ENCODE data around the gene EFCAB8. TPM values are rescaled to one million over a fixed set of nuclear protein-coding genes. Genes with fewer than 3 reads are reported as not detected.

Gene EFCAB8
- total and polyA plus RNA-seq, 2 donors from 2014 or later = 0.13 TPM; not detected in 1

DNA sequence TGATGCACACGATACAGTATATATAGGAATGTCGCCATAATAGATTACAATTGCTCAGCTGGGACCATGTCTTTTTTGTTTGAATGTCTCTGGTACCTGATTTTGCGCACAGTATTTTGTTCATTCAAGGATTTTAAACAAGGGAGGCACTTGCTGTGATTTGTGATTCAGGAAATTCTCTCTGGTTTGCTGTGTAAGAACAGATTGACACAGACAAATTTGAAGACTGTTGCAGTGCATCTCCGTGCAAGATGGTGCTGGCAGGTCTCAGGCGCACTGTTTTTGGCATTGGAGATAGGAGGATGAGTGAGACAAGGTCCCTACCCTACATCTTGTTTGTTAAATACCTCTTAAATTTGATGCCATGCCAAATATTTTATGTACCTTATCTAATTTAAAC, 36.5 kb upstream of the EFCAB8 start:
- DNase-seq = no peak
- TF ChIP-seq, protein P1, sequence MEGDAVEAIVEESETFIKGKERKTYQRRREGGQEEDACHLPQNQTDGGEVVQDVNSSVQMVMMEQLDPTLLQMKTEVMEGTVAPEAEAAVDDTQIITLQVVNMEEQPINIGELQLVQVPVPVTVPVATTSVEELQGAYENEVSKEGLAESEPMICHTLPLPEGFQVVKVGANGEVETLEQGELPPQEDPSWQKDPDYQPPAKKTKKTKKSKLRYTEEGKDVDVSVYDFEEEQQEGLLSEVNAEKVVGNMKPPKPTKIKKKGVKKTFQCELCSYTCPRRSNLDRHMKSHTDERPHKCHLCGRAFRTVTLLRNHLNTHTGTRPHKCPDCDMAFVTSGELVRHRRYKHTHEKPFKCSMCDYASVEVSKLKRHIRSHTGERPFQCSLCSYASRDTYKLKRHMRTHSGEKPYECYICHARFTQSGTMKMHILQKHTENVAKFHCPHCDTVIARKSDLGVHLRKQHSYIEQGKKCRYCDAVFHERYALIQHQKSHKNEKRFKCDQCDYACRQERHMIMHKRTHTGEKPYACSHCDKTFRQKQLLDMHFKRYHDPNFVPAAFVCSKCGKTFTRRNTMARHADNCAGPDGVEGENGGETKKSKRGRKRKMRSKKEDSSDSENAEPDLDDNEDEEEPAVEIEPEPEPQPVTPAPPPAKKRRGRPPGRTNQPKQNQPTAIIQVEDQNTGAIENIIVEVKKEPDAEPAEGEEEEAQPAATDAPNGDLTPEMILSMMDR (IDR thresholded peaks at IDR 0.05; ENCODE audit: borderline replicate concordance, extremely low read depth, insufficient read depth) = no peak
- peaks cover 0 to 12% (median 5%) of the 10 kb centered on the region in 3 donors for H3K4me1 ChIP-seq (ENCODE audit: control insufficient read depth in 2 of 3, insufficient read depth in 2 of 3, low read depth in 1 of 3, low read length in 3 of 3)
- no peak for FAIRE-seq
- H3K9ac ChIP-seq (ENCODE audit: low read length in 3 of 3) = no peak overlapping the region
- H3K27me3 ChIP-seq (ENCODE audit: control insufficient read depth, insufficient read depth, low read length) = no peaks in the 10 kb centered on the region
- intact Hi-C loops (cut with DNase I) = no loop called here
- no peaks in the 10 kb centered on the region for H3K9me3 ChIP-seq (ENCODE audit: control insufficient read depth in 2 of 3, insufficient read depth in 1 of 3, low read length in 3 of 3)
- no peak overlapping the region for H3K4me3 ChIP-seq (ENCODE audit: low read length in 3 of 3)
- peaks cover 0 to 2% (median 0%) of the 10 kb centered on the region in 3 donors for H3K36me3 ChIP-seq (ENCODE audit: control insufficient read depth in 2 of 3, insufficient read depth in 3 of 3, low read length in 3 of 3)
- H3K27ac ChIP-seq (ENCODE audit: low read depth in 2 of 2, low read length in 2 of 2) = no peak overlapping the region

DNA sequence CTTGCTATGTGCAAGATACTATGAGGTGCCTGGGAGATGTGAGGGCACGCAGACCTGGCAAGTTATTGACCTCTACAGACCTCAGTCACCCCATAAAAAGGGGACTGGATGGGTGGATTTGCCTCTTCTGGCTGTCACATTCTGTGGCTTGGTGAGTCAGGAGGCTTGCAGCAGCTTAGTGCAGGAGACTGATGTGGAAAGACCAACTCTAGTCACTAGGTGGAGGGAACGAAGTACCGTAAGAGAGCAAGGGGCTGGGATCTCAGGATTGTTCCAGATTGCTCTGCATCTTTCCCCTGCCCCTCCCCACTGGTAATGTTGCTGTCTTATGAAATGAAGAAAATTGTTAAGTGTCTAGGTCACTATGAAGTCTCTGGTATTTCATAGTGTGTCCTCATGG, 35.6 kb upstream of the EFCAB8 start:
- DNase-seq (no peak), FAIRE-seq (no peak)
- Histone ChIP-seq H3K4me1 (ENCODE audit: control insufficient read depth in 2 of 3, insufficient read depth in 2 of 3, low read depth in 1 of 3, low read length in 3 of 3) (peaks cover 0 to 12% (median 5%) of the 10 kb centered on the region in 3 donors), H3K27ac (ENCODE audit: low read depth in 2 of 2, low read length in 2 of 2) (peak overlapping the region in 1 of 2 donors; percentile 23), H3K27me3 (ENCODE audit: control insufficient read depth, insufficient read depth, low read length) (no peaks in the 10 kb centered on the region), H3K36me3 (ENCODE audit: control insufficient read depth in 2 of 3, insufficient read depth in 3 of 3, low read length in 3 of 3) (peaks cover 0 to 2% (median 0%) of the 10 kb centered on the region in 3 donors), H3K4me3 (ENCODE audit: low read length in 3 of 3) (no peak overlapping the region), H3K9me3 (ENCODE audit: control insufficient read depth in 2 of 3, insufficient read depth in 1 of 3, low read length in 3 of 3) (no peaks in the 10 kb centered on the region), H3K9ac (ENCODE audit: low read length in 3 of 3) (peak overlapping the region in 1 of 3 donors; percentile 28)
- intact Hi-C loops (cut with DNase I) = no loop called here
- TF ChIP-seq, protein P1 (IDR thresholded peaks at IDR 0.05; ENCODE audit: borderline replicate concordance, extremely low read depth, insufficient read depth) = no peak

DNA sequence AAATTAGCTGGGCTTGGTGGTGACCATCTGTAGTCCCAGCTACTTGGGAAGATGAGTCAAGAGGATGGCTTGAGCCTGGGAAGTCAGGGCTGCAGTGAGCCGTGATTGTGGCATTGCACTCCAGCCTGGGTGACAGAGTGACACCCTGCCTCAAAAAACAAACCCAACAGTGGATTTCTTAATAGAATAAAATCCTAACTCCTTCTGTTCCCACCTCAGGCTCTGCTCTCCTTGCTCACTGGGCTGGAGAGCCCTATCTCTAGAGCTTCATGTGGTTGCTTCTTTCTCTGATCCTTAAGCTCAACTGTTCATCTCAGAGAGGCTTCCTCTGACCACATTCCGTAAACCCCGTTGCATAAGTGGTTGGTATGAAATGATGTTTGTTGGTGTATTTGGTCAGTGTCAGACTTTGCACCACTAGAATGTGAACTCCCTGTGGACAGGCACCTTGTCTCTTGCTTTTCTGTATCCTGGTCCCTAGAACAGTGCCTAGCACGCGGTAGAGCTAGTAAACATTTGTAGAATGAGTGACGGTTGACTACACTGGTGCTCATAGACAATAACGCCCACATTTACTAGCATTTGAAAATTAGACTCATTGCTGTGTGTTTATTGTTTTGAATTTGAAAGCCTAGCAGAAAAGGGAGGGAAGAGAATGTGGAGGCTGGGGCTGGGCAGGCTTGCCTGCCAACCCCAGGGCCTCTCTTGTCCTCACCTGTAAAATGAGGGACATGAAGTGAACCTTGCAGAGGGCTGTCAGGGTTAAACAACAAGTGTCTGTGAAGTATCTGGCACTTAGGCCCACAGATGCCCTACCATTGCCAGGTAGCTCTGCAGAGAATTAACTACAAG, 34.8 kb upstream of the EFCAB8 start:
- Histone ChIP-seq H3K9me3 (ENCODE audit: control insufficient read depth in 2 of 3, insufficient read depth in 1 of 3, low read length in 3 of 3) (no peaks in the 10 kb centered on the region), H3K27me3 (ENCODE audit: control insufficient read depth, insufficient read depth, low read length) (no peaks in the 10 kb centered on the region), H3K4me1 (ENCODE audit: control insufficient read depth in 2 of 3, insufficient read depth in 2 of 3, low read depth in 1 of 3, low read length in 3 of 3) (peaks cover 0 to 12% (median 11%) of the 10 kb centered on the region in 3 donors), H3K36me3 (ENCODE audit: control insufficient read depth in 2 of 3, insufficient read depth in 3 of 3, low read length in 3 of 3) (peaks cover 0 to 2% (median under 1%) of the 10 kb centered on the region in 3 donors), H3K4me3 (ENCODE audit: low read length in 3 of 3) (no peak overlapping the region), H3K9ac (ENCODE audit: low read length in 3 of 3) (no peak overlapping the region), H3K27ac (ENCODE audit: low read depth in 2 of 2, low read length in 2 of 2) (no peak overlapping the region)
- intact Hi-C loops (cut with DNase I) = no loop called here
- DNase-seq = no peak
- TF ChIP-seq, protein P1 (IDR thresholded peaks at IDR 0.05; ENCODE audit: borderline replicate concordance, extremely low read depth, insufficient read depth) = no peak
- FAIRE-seq = no peak

Measured in kidney (tissue), 14 donors.